ENCODE data around the gene SUGP2.
A peak's percentile ranks its signal among the peaks of the same experiment; 100 is the strongest.

SUGP2 gene

DNA sequence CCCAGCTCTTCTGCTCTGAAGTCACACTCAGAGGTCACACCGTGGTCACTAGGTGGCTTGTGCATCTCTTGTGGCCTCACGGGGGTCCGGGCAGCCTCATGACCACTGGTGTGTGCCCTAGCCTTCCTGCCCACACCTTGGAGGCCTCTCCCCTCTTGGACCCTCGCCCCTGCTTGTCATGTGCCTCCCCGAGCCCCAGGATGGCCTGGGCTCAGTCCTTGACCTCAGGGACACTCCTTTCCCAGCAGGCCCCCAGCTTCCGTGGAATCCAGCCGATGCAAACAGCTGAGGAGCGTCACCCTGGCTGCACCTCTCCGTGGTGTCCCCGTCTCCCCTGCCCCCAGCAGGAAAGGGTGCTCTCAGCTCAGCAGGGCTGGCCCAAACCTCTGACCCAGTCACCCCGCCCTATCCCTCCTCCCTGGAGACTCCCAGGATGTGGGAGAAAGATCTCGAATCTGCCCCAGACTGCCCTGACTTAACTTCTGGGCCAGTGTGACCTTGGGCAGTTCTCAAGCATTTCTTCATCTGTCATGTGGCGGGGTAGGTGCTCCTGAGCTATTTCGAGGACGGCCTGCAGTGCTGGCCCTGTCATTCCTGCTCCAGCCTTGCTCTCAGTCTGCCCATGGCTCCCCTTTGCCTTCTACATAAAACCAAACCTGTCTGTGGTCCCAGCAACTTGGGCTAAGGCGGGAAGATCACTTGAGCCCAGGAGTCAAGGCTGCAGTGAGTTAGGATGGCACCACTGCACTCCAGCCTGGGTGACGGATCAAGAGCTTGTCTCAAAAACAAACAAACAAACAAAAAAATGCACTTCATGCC is 25.9 kb upstream of the SUGP2 start:
- no peak for DNase-seq

DNA sequence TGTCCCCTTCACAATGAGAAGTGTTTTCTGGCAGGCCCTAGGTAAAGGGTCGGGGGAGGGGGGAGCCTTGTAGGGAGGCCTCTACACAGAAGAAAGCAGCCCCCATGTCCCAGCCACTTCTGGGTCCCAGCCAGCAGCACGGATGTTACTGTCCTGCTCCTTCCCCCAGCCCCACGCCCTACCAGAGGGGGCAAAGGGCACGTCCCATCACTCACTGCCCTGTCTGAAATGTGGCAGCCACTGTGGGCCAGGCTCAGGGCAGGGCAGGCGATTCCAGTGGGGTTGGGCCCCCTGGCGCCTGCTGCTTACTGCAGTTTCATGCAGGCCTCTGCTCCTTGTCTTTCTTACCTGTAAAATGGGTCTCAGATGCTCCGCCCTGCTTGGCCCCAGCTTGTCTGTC is 24.4 kb upstream of the SUGP2 start:
- no peak for DNase-seq

DNA sequence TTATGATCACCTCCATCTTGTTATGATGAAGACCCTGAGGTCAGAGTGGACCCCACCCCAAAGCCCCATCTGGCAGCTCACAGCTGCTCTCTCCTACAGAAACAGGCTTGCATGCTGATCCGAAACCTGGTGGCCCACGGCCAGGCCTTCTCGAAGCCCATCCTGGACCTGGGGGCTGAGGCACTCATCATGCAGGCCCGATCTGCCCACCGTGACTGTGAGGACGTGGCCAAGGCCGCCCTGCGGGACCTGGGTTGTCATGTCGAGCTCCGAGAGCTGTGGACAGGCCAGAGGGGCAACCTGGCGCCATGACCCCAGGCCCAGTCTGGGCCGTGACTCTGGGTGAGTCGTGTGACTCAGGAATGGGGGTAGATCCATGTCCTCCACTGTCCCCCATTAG is 24.0 kb upstream of the SUGP2 start:
- no peak for DNase-seq

DNA sequence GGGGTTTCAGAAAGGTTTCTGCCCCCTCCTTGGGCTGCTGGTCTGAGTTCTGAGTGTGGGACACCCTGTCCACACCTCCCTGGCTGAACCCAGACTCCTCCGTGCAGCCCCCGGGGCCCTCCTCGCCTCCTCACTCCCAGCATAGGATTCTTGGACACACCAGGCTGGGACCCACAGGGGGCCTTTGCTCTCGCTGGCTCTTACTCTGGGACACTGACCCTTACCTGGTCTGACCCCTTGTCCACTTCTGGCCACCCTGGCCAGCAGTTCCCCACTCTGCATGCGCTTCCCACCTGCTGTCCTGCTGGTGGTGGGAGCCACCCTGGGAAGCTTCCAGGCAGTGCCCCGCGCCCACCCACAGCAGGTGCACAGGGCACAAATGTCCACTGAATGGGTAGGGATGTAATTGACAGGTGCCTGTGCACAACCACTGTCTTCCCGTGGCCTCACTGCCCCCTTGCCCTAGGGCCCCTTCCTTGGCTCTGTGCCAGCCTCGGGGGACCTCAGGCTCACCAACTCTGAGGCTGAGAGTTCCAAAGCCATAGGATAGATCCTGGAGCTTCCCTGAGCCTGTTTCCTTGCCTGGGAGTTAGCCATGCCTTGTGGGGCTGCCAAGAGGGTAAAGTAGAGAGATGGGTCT is 23.4 kb upstream of the SUGP2 start:
- no peak for DNase-seq

DNA sequence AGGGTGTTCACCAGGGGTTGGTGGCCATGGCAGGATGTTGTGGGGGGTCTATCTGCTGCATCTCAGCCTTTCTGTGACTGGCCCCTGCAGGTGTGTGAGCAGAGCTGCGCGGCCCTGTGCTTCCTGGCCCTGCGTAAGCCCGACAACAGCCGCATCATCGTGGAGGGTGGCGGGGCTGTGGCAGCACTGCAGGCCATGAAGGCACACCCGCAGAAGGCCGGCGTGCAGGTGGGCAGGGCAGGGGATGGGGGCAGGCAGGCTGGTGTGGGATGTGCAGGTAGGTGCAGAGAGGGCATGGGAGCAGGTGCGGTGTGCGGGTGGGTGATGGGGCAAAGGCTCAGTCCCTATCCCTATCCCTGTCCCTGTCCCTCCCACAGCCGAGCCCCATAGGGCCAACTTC is 22.4 kb upstream of the SUGP2 start:
- DNase-seq, result no peak

DNA sequence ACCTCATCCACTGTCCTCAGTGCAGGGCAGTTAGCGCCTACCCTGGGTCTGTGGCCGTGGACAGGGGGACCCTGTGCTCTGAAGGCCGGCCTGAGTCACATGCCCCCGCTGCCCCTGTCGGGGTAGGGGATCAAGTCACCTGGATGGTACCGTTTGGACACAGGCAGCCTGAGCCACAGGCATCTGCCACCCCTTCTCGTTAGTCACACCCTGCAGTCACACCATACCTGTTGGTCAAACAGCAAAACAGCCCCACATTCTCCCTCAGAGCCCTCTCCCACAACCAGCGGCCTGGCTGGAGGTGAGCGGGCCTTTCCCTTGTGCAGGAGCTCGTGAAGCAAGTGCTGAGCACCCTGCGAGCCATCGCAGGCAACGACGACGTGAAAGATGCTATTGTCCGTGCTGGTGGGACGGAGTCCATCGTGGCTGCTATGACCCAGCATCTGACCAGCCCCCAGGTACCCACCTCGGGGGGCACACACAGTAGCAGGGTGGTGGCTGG is 21.7 kb upstream of the SUGP2 start:
- DNase-seq, result no peak

DNA sequence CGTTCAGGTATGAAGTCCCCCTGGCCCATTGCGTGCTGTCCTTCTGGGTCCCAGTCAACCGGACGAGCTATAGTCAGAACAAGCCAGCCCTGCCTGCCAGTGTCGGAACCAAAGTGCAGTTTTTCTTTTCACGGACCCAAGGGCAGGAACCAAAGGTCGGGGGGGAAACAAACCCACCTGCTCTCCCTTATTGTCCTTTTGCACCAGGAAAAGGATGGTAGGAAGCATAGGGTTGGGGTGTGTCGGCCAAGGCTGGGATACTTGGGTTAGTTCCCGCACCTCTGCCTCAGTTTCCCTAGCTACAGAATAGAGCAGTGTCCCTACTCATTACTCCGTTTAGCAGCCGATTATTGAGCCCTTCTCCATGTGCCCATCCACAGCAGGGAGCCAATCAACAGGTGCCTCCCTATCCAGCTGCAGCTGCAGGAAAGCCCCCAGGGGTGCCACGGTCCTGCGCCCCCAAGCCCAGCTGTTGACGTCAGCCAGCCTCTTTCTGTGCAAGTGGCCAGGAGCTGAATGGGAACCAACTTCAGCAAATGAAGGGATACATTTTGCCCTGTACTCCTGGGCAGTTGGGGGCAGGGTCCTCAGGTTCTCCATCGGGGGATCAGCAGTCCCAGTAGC is 21.1 kb upstream of the SUGP2 start:
- no peak for DNase-seq

DNA sequence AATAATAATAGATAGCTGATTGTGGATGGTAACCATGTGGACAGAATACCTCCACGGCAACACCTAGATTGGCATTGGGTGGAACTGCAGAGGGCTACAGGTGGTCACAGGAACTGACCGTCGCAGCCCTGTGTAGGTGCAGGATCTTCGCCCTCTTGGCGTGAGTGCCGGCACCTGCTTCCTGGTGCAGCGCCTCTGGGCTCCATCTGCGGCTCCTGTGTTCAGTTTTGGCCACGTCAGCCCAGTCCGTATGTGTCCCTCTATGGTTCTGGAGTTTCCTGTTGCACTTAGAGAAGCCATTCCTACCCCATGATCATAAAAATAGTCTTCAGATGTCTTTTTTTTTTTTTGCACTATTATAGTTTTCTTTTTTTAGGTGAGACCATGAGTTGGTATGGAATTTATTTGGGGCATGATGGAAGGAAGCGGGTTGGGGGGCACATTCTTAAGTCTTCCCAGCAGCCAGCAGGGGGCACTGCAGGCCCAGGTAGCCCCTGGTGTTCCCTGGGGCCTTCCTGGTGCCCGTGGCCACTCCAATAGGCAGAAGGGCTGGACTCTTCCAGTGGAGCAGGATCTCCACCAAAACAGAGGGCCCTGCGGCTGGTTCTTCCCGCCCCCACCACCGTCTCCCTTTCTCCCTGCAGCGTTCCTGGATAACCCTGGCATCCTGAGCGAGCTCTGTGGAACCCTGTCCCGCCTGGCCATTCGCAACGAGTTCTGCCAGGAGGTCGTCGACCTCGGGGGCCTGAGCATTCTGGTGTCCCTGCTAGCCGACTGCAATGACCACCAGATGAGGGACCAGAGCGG is 20.4 kb upstream of the SUGP2 start:
- no peak for DNase-seq

DNA sequence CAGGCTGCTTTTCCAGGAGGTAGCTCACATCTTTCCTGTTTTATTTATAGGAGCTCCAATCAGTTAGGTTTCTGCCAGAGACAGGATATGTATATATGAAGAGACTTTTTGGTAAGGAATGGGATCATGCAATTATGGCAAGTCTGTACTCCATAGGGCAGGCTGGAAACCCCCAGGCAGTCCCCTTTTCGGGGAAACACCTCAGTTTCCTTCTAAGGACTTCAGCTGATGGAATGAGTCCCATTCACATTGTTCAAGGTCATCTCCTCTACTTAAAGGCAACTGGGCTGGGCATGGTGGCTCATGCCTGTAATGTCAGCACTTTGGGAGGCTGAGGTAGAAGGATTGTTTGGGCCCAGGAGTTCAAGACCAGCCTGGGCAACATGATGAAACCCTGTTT is 19.6 kb upstream of the SUGP2 start:
- no peak for DNase-seq

DNA sequence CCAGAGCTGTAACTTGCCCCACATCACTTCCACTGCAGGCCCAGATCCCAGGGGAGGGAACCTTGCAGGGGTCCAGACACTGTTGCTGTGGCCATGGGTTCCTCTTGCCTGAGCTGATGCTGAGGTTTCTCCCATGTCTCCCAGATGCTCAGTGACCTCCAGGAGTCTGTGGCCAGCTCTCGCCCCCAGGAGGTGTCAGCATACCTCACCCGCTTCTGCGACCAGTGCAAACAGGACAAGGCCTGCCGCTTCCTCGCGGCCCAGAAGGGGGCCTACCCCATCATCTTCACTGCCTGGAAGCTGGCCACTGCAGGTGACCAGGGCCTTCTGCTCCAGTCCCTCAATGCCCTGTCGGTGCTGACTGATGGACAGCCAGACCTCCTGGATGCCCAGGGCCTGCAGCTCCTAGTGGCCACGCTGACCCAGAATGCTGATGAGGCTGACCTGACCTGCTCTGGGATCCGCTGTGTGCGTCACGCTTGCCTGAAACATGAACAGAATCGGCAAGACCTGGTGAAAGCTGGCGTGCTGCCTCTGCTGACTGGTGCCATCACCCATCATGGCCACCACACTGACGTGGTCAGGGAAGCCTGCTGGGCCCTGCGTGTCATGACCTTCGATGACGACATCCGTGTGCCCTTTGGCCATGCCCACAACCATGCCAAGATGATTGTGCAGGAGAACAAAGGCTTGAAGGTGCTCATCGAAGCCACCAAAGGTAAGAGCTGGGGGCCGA is 18.3 kb upstream of the SUGP2 start:
- DNase-seq, result no peak

DNA sequence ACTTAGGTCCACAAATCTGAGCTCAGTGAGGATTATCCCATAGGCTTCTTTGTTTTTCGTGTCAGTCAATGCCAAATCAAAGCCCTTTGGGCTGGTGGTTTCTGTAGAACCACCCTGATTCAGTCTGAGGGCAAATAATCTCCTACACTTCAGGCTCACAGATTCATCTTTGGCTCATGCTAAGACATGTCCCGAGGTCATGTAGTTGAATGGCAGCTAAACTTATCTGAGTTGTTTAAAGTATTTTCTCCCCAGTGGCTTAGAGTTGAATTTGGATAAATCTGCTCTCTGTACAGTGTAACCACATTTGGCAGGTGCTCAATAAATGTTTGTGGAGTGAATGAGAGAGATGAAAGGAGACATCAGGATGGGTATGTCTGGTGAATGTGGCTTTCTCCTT is 17.4 kb upstream of the SUGP2 start:
- no peak for DNase-seq

DNA sequence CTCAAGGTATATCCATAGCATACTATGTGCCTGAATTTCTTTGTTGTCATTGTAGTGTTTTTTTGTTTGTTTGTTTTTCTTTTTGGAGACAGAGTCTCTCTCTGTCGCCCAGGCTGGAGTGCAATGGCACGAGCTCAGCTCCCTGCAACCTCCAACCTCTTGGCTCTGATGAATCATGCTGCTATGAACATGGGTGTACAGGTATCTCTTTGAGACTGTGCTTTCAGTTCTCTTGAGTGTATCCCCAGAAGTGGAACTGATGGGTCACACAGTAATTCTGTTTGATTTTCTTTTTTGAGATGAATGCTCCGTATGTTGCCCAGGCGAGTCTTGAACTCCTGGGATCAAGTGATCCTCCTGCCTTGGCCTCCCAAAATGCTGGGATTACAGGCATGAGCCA is 16.8 kb upstream of the SUGP2 start:
- DNase-seq, result no peak

DNA sequence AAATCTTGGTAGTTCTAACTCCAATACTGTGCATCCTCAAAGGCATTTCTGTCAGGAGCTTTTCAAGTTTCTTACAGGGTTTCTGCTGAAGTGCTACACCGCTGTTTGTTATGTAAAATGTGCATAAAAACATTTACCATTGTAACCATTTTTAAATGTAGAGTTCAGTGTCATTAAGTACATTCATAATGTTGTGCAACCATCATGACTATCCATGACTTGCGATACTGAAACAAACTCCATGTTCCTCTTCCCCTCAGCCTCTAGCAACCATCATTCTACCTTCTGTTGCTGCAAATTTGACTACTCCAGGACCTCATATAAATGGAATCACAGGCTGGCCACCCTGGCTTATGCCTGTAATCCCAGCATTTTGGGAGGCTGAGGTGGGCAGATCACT is 16.1 kb upstream of the SUGP2 start:
- DNase-seq, result no peak

DNA sequence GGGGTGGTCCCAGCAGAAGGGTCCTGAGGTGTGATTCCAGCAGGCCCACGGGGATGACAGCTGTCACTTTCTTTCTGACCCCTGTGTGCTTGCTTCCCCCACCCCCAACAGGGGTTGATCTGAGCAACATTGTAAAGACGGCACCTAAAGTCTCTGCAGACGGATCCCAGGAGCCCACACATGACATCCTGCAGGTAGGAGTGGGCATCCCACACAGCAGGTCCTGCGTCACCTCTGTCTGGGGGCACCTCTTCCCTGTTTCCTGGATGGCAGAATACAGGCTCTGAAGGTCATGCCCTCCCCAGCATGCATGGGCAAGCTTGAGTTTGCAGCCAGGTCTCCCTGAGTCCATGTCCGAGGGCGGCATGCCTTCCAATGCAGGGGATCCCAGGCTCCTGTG is 10.6 kb upstream of the SUGP2 start:
- DNase-seq, result no peak

DNA sequence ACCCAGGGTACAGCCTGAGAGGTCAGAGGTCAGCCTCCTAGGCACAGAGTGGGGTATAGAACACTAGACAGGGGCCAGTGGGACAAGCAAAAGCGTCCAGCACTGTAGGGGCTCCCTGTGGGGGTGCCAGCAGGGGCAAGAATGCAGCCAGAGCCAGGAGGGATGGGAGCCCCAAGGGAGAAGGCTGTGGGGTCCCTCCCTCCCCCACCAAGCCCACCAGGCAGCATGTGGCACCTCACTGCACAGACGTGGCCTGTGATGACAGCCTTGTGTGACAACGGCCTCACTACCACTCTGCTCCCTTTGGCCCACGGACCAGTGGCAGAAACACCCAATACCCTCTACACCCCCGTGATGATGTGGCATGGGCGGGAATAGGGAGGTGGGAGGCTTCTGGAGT is 10.2 kb upstream of the SUGP2 start:
- no peak for DNase-seq

DNA sequence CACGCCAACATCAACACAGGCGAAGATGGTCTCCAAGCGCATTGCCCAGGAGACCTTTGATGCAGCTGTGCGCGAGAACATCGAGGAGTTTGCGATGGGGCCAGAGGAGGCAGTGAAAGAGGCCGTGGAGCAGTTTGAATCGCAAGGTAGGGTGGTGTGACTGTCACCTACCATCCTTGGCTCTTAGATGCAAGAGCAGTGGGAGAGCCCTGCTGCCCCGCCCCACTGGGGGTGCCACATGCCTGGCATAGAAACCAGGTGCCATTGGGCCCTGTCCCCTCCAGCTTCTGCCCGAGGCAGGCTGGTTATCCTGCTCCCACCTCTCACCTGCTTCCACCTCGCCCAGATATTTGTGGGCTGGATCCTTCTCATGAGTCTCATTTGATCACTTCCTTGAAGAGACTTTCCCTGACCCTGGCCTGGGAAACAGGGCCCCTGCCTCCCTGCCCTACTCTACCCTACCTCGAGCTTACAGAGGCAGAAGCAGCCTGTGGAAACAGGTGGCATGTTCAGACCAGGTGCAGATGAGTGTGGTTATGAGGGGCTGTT is 9.5 kb upstream of the SUGP2 start:
- DNase-seq, result no peak

DNA sequence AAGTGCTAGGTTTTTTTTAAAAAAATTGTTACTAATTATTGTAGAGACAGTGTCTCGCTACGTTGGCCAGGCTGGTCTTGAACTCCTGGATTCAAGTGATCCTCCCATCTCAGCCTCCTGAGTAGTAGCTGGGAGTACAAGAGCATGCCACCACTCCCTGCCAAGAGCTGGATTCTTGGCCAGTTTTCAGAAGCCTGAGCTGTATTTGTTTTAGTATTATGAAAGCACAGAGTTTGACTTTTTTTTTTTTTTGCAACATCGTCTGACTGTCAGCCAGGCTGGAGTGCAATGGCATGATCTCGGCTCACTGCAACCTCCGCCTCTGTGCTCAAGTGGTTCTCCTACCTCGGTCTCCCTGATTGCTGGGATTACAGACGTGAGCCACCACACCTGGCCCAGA is 7.1 kb upstream of the SUGP2 start:
- DNase-seq, result no peak

DNA sequence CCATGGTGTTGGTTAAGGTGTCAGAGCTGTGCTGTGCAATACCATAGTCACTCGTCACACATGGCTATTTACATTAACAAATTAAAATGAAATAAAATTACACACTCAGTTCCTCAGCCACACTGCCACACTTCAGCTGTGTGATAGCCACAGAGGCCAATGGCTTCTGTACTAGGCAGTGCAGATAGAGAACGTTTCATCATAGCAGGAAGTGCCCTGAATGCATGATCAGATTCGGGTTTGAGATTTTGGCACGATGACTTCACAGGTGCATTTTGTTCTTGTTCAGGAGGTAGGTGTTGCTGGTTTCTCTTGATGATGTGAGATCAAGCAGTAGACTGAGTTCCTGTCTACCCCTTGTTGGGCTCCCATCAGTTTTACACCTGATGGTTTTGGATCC is 6.6 kb upstream of the SUGP2 start:
- DNase-seq, result no peak

DNA sequence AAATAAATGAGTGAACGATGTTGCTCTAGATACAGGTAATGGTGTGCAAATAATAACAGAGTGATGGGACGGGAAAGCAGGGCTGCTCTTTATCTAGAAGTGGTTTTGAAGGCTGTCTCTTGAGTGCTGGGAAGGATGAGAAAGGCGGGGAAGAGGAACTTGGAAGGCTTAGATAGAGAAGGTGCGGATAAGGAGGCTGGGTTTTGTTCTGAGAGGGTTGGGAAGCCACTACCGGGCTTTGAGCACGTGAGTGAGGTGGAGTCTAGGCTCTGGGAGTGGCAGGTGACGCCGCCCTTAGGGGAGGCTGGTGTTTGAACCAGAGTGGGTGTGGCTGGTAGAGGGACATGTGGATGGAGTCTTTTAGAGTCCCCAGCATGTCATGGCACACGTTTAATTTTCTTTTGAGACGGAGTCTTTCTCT is 897 bp upstream of the SUGP2 start:
- DNase-seq, result peak; percentile 14

DNA sequence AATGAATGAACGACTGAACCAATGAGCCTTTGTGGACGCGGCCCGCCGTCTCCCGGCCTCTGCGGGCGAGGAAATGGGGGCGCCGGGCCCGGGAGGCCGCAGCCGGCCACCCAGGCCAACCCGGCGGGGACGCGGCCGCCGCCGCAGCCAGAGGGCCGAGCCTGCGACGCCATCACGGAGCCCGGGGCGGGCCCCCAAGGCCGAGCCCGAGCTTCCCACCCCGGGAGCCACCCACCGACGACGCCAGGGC is 216 bp downstream of the SUGP2 start:
- no peak for DNase-seq

DNA sequence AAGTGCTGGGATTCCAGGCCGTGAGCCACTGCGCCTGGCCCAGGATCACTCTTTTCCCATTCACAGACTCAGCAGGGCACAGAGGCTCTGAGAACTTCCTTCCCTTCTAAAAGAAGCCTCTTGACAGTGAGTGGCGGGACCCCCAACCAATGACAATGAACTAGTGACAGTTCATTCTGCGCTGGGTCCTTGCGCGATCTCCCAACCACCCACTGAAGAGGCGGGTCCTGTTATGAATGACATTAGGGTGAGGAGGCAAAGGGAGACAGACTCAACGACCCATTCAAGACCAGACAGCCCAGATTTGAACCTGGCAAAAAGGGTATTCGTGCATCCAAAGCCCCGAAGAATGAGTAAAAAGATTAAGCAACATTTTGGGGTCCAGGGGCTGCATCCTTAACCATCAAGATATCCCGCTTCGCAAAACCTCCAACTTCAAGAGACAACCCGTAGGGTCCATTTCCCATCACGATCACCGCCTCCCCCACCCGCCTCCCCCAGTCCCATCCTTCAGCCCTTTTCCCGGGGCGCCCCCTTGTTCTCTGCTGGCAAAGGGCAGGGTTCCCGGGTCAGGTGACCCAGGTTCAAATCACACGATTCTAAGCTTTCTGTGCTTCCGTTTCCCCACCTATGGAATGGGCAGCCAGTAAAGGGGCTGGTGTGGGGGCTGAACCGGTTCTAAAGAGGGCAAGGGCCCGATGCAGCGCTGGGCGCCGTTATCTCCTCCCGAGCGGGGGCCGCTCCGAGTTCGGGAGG is 719 bp downstream of the SUGP2 start:
- DNase-seq, result peak; percentile 20

DNA sequence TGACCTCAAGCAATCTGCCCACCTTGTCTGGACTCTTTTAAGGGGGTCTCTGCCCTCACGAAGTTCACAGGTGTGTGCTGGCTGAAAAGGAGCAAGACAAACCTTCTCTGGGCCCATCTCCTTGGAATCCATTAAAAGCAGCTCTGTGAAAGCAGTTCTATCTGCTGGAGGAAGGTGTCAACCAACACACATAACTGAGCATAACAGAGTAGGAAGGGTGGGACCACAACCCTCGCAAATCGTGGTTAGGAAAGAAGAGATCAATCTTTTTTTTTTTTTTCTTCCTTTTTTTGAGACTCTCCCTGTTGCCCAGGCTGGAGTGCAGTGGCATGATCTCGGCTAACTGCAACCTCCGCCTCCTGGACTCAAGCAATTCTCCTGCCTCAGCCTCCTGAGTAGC is 1.4 kb downstream of the SUGP2 start:
- DNase-seq, result no peak

All from GOT3 (cell line).